HG02588 (cell line): ENCODE data around the gene FOXQ1.
"Not testable (repeated sequence)": the region's sequence is repeated elsewhere in the genome, so short reads cannot be mapped to it uniquely, and the experiment has no call there.

Experiments used
- ATAC-seq: cut with Tn5 transposase; IDR thresholded peaks from one replicate; pipeline ENCODE4 v1.9.1; 2021; ENCODE audit warnings: mild to moderate bottlenecking, moderate library complexity; ENCODE audit not compliant: unreplicated experiment

The FOXQ1 gene

GRCh38 chr6:1361717-1362116 is 49.8 kb downstream of the FOXQ1 start:
- not testable (repeated sequence) for ATAC-seq

GRCh38 chr6:1362643-1363042 is 50.7 kb downstream of the FOXQ1 start:
- ATAC-seq: no peak

GRCh38 chr6:1363298-1363697 is 51.4 kb downstream of the FOXQ1 start:
- ATAC-seq: no peak

- ATAC-seq: no peak
These were observed 52.1 kb downstream of the FOXQ1 start for GRCh38 chr6:1363729-1364572.
